Activated CD4-positive, alpha-beta T cell treated with anti-CD3 and anti-CD28 coated beads, Interleukin-2, amount 10 ng/mL, durations not matched to agents 7 days and 5 days (primary cell): ENCODE measurements around the gene EOLA2. TPM values are rescaled to one million over a fixed set of nuclear protein-coding genes. Genes with fewer than 3 reads are reported as not detected.
"Not testable (repeated sequence)": the region's sequence is repeated elsewhere in the genome, so short reads cannot be mapped to it uniquely, and the experiment has no call there.

Source experiments
- CTCF ChIA-PET: fragments of 350-600 bp; sonication (Branson Sonifier 250); formaldehyde crosslinking; loops from one replicate; lab custom pipeline; 2021; ENCODE audit warnings: antibody characterized with exemption; lab: Charles Lee
- POLR2A ChIA-PET: fragments of 350-600 bp; sonication (Branson Sonifier 250); formaldehyde crosslinking; loops from one replicate; lab custom pipeline; 2021; ENCODE audit warnings: antibody characterized with exemption; lab: Charles Lee
- DNase-seq: peaks from one replicate; pipeline ENCODE4 v3.0.0-alpha.2; 2020
- H3K27ac Mint-ChIP-seq: one replicate; pipeline ENCODE4 v1.8.0; 2021; ENCODE audit warnings: mild to moderate bottlenecking, moderate library complexity, mixed read lengths
- H3K27me3 Mint-ChIP-seq: one replicate; pipeline ENCODE4 v1.8.0; 2021; ENCODE audit warnings: mixed read lengths
- H3K36me3 Mint-ChIP-seq: one replicate; pipeline ENCODE4 v1.8.0; 2021; ENCODE audit warnings: low read depth, mixed read lengths
- H3K4me1 Mint-ChIP-seq: one replicate; pipeline ENCODE4 v1.8.0; 2021; ENCODE audit warnings: mixed read lengths
- H3K4me3 Mint-ChIP-seq: one replicate; pipeline ENCODE4 v1.8.0; 2021; ENCODE audit warnings: mild to moderate bottlenecking, moderate library complexity, mixed read lengths
- H3K9me3 Mint-ChIP-seq: one replicate; pipeline ENCODE4 v1.8.0; 2021; ENCODE audit warnings: mixed read lengths
- total RNA-seq, 2 experiments: library from RNA; stranded (reverse); gene quantifications; one replicate each; pipeline ENCODE4 v1.2.3, GENCODE V29; 2021

Gene EOLA2
- total RNA-seq, 2 experiments from 2014 or later: 22.6 to 25.4 TPM

GRCh38 chrX:149945820-149946219, 7.5 kb upstream of the EOLA2 start:
- H3K27ac Mint-ChIP-seq, H3K4me1 Mint-ChIP-seq, H3K27me3 Mint-ChIP-seq, H3K9me3 Mint-ChIP-seq, CTCF ChIA-PET, H3K4me3 Mint-ChIP-seq, H3K36me3 Mint-ChIP-seq, DNase-seq, POLR2A ChIA-PET: not testable (repeated sequence)

DNA sequence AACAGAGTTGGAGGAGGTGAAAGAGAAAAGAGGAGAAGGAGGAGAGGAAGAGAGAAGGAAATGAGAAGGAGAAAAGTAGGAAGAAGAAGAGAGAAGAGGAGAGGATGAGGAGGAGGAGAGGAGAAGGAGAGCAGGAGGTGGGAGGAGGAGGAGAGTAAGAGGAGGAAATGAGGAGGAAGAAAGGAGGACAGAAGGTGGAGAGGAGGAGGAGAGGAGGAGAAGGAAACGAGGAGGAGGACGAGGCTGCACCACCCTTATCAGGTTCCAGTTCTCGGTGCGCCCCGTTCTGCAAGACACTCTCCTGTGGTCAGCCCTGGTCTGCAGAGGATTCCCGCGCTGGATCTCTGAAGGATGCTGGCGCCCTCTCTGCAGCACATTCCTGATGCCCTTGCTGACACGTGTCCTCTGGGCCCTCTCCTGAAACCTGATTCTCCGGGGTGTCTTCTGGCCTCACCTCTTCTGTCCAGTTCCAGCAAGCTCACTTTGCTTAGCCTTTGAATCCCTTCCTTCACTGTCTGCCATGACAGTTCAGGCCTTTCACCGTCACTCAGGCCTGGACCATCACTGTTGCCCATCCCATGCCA, 6.9 kb upstream of the EOLA2 start:
- H3K4me1 Mint-ChIP-seq, H3K36me3 Mint-ChIP-seq, DNase-seq, CTCF ChIA-PET, POLR2A ChIA-PET, H3K27me3 Mint-ChIP-seq, H3K9me3 Mint-ChIP-seq, H3K4me3 Mint-ChIP-seq, H3K27ac Mint-ChIP-seq: not testable (repeated sequence)

- Mint-ChIP-seq H3K27ac (peak overlapping the region; percentile 98), H3K4me3 (peak overlapping the region; percentile 84)
- not testable (repeated sequence) for H3K9me3 Mint-ChIP-seq, H3K36me3 Mint-ChIP-seq, H3K4me1 Mint-ChIP-seq, H3K27me3 Mint-ChIP-seq, DNase-seq
- POLR2A ChIA-PET: interaction anchor here (0.7 to 1.3 kb wide), 3 partner anchors 111 to 751 kb away, joined by 3 to 7 read pairs (median 3); no protein-coding TSS in a partner anchor
- CTCF ChIA-PET: interaction anchor here (0.7 to 1.2 kb wide), 3 partner anchors 8 to 401 kb away, joined by 3 to 4 read pairs (median 4); no protein-coding TSS in a partner anchor
Measured at GRCh38 chrX:149940674-149941024, 2.4 kb upstream of the EOLA2 start.

DNA sequence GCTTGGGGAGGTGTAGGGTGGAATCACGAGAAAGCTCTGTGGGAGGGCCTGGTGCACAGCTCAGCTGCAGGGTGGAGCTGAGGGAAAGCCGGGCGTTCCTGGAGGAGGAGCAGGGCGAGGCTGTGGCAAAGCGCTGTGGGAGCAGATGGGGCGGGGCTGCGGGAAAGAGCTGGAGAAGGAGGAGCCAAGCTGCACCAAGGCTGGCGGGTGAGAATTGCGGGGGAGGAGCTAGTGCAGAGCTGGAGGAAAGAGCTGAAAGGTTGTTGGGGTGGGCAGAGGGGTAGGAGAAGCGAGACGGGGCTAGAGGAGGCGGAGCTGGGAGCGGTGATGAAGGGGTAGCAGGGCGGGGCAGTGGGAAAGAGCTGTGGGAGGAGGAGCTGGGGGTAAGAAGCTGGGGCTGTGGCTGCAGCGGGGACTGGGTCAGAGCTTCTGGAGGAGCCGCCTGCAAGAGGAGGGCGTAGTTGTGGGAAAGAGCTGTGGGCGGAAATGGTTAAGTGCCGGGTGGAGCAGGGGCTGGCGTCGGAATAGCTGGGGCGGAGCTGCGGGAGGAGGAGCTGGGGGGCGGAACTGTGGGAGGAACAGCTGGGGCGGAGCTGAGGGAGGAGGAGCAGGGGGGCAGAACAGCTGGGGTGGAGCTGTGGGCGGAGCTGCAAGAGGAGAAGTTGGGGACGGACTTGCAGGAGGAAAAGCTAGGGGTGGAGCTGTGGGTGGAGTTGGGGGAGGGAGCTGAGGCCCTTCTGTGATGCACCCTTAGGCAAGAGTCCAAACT, 1.8 kb upstream of the EOLA2 start:
- Mint-ChIP-seq H3K9me3 (no peaks in the 10 kb centered on the region), H3K36me3 (no peaks in the 10 kb centered on the region), H3K4me1 (peaks cover 4% of the 10 kb centered on the region), H3K4me3 (peak overlapping the region; percentile 84), H3K27ac (peak overlapping the region; percentile 98), H3K27me3 (no peaks in the 10 kb centered on the region)
- DNase-seq: peak; percentile 93
- CTCF ChIA-PET: interaction anchor here (0.7 to 1.5 kb wide), 4 partner anchors 8 to 400 kb away, joined by 3 to 4 read pairs (median 4); no protein-coding TSS in a partner anchor
- POLR2A ChIA-PET: interaction anchor here (0.6 to 1.3 kb wide), 4 partner anchors 110 to 752 kb away, joined by 3 to 7 read pairs (median 4); no protein-coding TSS in a partner anchor

DNA sequence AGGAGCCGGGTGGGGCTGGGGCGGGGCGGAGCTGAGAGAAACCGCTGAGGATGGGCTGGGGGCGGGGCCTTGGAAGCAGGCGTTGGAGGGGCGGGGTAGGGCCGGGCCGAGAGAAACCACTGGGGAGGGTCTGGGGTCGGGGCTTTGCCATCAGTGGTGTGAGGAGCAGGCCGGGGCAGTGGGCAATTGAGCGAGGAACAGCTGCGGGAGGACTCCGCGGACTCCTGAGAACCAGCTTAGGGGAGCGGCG, 1.3 kb upstream of the EOLA2 start:
- DNase-seq: peak; percentile 86
- H3K9me3 Mint-ChIP-seq: no peaks in the 10 kb centered on the region
- H3K27ac Mint-ChIP-seq: peak overlapping the region; percentile 98
- ChIA-PET POLR2A (interaction anchor here (1.3 kb wide), 1 partner anchor 400 kb away, joined by 7 read pairs; no protein-coding TSS in a partner anchor), CTCF (interaction anchor here (0.9 to 1.5 kb wide), 3 partner anchors 9 to 11 kb away, joined by 3 to 4 read pairs (median 4); no protein-coding TSS in a partner anchor)
- no peaks in the 10 kb centered on the region for H3K36me3 Mint-ChIP-seq
- peaks cover 4% of the 10 kb centered on the region for H3K4me1 Mint-ChIP-seq
- no peaks in the 10 kb centered on the region for H3K27me3 Mint-ChIP-seq
- H3K4me3 Mint-ChIP-seq: peak overlapping the region; percentile 84

- ChIA-PET POLR2A (interaction anchor here (0.5 kb wide), 1 partner anchor 711 kb away, joined by 3 read pairs; no protein-coding TSS in a partner anchor), CTCF (interaction anchor here (1.3 to 1.6 kb wide), 3 partner anchors 11 to 755 kb away, joined by 3 to 4 read pairs (median 3); no protein-coding TSS in a partner anchor)
- H3K27ac Mint-ChIP-seq: peak overlapping the region; percentile 99
- H3K4me3 Mint-ChIP-seq: peak overlapping the region; percentile 36
- H3K4me1 Mint-ChIP-seq: peaks cover 4% of the 10 kb centered on the region
- no peaks in the 10 kb centered on the region for H3K27me3 Mint-ChIP-seq
- peaks cover 2% of the 10 kb centered on the region for H3K36me3 Mint-ChIP-seq
- peak; percentile 90 for DNase-seq
- H3K9me3 Mint-ChIP-seq: no peaks in the 10 kb centered on the region
Measured at GRCh38 chrX:149938881-149939654, 777 bp upstream of the EOLA2 start.

GRCh38 chrX:149937871-149938426, 342 bp downstream of the EOLA2 start:
- POLR2A ChIA-PET: no interaction called here
- Mint-ChIP-seq H3K36me3 (peaks cover 2% of the 10 kb centered on the region), H3K4me3 (peak overlapping the region; percentile 80), H3K4me1 (peaks cover 4% of the 10 kb centered on the region), H3K27ac (peak overlapping the region; percentile 99), H3K9me3 (no peaks in the 10 kb centered on the region), H3K27me3 (no peaks in the 10 kb centered on the region)
- CTCF ChIA-PET: interaction anchor here (1.0 to 1.6 kb wide), 3 partner anchors 22 to 756 kb away, joined by 3 to 4 read pairs (median 3); no protein-coding TSS in a partner anchor
- peak; percentile 17 for DNase-seq

DNA sequence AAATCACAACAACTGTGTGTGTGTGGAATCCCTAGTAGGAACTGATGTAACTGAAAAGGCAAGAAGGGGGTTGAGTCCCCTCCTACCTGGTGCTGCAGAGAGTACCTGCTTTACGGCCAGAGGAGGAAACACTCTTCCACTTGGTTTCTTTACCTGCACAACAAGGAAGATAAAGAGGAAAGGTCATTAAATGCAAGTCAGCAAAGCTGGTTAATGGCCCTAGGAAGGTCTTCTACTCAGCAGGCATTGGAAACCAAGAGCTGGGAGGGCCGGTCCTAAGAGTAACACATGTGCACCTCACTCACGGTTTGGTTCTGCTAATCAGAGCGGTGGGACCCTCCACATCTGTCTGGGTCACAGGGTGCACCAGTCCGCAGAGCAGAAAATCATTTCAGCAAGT, 963 bp downstream of the EOLA2 start:
- Mint-ChIP-seq H3K4me3 (peak overlapping the region; percentile 80), H3K27ac (peak overlapping the region; percentile 99)
- H3K9me3 Mint-ChIP-seq, DNase-seq, H3K4me1 Mint-ChIP-seq, H3K36me3 Mint-ChIP-seq, POLR2A ChIA-PET, H3K27me3 Mint-ChIP-seq: not testable (repeated sequence)
- CTCF ChIA-PET: interaction anchor here (1.0 to 1.6 kb wide), 2 partner anchors 21 to 433 kb away, joined by 3 read pairs; no protein-coding TSS in a partner anchor

- H3K36me3 Mint-ChIP-seq, H3K9me3 Mint-ChIP-seq, DNase-seq, POLR2A ChIA-PET, H3K27ac Mint-ChIP-seq, H3K27me3 Mint-ChIP-seq, H3K4me1 Mint-ChIP-seq, H3K4me3 Mint-ChIP-seq, CTCF ChIA-PET: not testable (repeated sequence)
Measured at GRCh38 chrX:149933547-149933946, 4.7 kb downstream of the EOLA2 start.

DNA sequence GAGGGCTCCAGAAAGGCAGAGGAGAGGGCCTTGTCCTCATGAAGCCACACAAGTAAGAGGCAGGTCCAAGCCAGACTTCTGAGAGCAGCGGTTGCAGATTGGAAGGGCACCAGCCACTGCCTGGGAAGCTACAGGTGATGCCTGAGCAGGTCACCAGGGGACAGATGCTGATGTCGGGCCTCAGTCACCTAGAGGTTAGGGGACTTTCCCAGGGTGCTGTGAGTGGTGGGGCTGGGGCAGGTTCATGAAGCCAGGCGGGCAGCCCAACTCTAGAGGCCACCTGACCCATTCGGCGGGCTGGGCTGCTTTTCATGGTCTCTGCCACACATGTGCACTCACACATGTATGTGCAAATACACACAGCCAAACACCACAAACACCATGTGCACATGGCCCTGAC, 5.3 kb downstream of the EOLA2 start:
- H3K4me3 Mint-ChIP-seq, H3K9me3 Mint-ChIP-seq: not testable (repeated sequence)

DNA sequence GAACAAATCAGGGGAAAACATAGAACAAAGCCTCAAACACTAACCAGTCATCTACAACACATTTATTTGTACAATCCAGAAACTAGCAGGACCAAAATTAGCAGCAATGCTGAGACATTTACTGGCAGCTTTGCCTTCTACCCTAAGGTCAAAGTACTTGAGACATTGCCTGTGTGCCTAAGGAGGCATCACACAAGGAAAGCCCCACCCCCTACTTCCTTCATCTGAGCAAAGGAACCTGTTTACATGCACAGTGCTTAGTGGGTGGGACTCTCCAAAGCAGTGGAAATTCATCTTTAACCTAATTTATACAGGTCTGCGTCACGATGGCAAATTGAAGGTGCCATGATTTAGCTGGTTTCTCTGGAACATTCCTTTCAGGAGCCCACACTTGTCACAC, 6.1 kb downstream of the EOLA2 start:
- POLR2A ChIA-PET, H3K36me3 Mint-ChIP-seq, H3K27ac Mint-ChIP-seq, H3K27me3 Mint-ChIP-seq, H3K4me3 Mint-ChIP-seq, DNase-seq, H3K4me1 Mint-ChIP-seq, CTCF ChIA-PET, H3K9me3 Mint-ChIP-seq: not testable (repeated sequence)

More for the DNA sequence above, 5.3 kb downstream of the EOLA2 start:
- CTCF ChIA-PET, POLR2A ChIA-PET, H3K27me3 Mint-ChIP-seq, H3K27ac Mint-ChIP-seq, H3K36me3 Mint-ChIP-seq, DNase-seq, H3K4me1 Mint-ChIP-seq: not testable (repeated sequence)

DNA sequence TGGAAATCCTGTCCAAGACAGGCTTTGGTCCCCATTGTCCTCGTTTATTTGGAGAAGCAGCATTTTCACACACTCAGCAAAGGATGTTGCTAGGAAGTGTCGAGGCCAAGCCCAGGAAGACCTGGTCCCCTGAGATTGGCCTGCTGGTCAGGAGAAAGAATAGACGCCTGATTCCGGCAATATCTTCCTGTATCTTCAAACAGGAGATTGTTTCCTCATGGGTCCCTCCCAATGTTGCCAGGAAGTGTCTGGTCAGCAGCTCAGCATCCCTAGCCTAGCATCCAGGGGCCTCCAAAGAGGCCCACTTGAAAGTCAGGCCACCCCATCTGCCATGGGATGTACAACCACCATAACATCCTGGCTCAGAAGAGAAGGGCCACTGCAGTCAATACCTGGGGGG, 6.9 kb downstream of the EOLA2 start:
- POLR2A ChIA-PET, DNase-seq, H3K27me3 Mint-ChIP-seq, H3K27ac Mint-ChIP-seq, H3K36me3 Mint-ChIP-seq, CTCF ChIA-PET, H3K9me3 Mint-ChIP-seq, H3K4me3 Mint-ChIP-seq, H3K4me1 Mint-ChIP-seq: not testable (repeated sequence)
